Left ventricle myocardium inferior (tissue), 1 donor: ENCODE results near the gene RNF11. TPM values are rescaled to one million over a fixed set of nuclear protein-coding genes. Genes with fewer than 3 reads are reported as not detected.

ENCODE experiments used
- DNase-seq: peaks from one replicate; pipeline ENCODE4 v3.0.0-alpha.2; 2020
- H3K27ac ChIP-seq: fragments of 200-600 bp; replicated peaks from 2 replicates; pipeline ENCODE4 v1.8.0; 2021
- H3K27me3 ChIP-seq: fragments of 200-600 bp; 2 replicates; pipeline ENCODE4 v1.8.0; 2021; ENCODE audit warnings: low read depth
- H3K36me3 ChIP-seq: fragments of 200-600 bp; 2 replicates; pipeline ENCODE4 v1.8.0; 2021
- H3K4me1 ChIP-seq: fragments of 200-600 bp; 2 replicates; pipeline ENCODE4 v1.8.0; 2021
- H3K4me3 ChIP-seq: fragments of 200-600 bp; 2 replicates; pipeline ENCODE4 v1.8.0; 2021; ENCODE audit warnings: mild to moderate bottlenecking, moderate library complexity
- H3K9me3 ChIP-seq: fragments of 200-600 bp; replicated peaks from 2 replicates; pipeline ENCODE4 v1.8.0; 2021
- intact Hi-C: fragments of 100-400 bp; cut with micrococcal nuclease; formaldehyde crosslinking; loops from one replicate; pipeline ENCODE4 v1.11.0; 2022
- total RNA-seq: library from RNA; stranded (reverse); fragmentation: NEBNext Ultra II Directional; extraction: Animal tissue kit (Norgen Biotek cat#: 25700); gene quantifications from one replicate; pipeline ENCODE4 v1.2.1, GENCODE V29; 2021
- TF ChIP-seq, protein P1 (sequence below): fragments of 200-600 bp; IDR thresholded peaks from 2 replicates; pipeline ENCODE4 v1.8.0; 2021; ENCODE audit warnings: antibody characterized with exemption, mild to moderate bottlenecking, borderline replicate concordance
- donor health status: DM: no; HTN: yes; CAD: no; lungs with severe emphysema.

RNF11 gene
- total RNA-seq, 1 donor from 2014 or later: 116 TPM

DNA sequence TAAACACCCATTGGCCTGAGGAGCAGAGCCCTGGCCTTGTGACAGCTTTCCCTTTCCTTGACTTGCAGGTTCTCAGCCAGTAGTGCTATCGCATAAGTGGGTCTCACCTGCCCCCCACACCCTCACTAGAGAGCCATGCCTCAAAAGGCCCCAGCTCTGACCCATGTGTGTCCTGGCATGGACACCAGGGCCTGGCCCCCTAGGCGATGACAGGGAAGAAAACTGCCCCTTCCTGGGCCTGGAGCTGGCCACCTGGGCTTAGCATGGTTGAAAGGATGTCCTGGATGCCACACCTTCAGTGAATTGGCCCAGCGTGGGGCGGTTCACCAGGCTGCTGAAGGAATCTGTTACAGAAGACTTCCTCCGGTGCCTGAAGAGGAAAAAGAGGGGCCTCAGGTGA is 75.8 kb downstream of the RNF11 start:
- TF ChIP-seq, protein P1, sequence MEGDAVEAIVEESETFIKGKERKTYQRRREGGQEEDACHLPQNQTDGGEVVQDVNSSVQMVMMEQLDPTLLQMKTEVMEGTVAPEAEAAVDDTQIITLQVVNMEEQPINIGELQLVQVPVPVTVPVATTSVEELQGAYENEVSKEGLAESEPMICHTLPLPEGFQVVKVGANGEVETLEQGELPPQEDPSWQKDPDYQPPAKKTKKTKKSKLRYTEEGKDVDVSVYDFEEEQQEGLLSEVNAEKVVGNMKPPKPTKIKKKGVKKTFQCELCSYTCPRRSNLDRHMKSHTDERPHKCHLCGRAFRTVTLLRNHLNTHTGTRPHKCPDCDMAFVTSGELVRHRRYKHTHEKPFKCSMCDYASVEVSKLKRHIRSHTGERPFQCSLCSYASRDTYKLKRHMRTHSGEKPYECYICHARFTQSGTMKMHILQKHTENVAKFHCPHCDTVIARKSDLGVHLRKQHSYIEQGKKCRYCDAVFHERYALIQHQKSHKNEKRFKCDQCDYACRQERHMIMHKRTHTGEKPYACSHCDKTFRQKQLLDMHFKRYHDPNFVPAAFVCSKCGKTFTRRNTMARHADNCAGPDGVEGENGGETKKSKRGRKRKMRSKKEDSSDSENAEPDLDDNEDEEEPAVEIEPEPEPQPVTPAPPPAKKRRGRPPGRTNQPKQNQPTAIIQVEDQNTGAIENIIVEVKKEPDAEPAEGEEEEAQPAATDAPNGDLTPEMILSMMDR: no peak
- Histone ChIP-seq H3K9me3 (no peaks in the 10 kb centered on the region), H3K4me1 (no peaks in the 10 kb centered on the region), H3K27me3 (no peaks in the 10 kb centered on the region), H3K27ac (no peak overlapping the region), H3K4me3 (no peak overlapping the region), H3K36me3 (peaks cover 5% of the 10 kb centered on the region)
- intact Hi-C loops: no loop called here
- DNase-seq: no peak

DNA sequence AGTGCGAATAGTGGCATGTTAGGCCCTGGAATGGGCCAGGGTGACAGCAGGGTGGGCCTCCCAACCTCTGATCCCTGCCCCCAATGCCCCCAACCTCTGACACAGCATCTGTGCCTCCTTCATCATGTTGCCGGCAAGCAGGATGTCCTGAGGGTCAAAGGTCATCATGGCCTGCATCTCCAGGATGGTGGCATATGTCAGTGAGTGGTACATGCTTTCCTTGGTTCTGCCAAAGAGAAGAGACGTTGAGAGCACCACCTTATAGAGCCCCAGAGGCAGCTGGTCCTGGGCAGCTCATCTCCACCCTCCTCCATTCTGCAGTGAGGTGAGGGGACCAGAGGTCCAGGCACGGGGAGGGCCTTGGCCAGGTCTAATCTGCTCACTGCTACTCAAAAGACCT is 76.6 kb downstream of the RNF11 start:
- H3K27me3 ChIP-seq: no peaks in the 10 kb centered on the region
- no peaks in the 10 kb centered on the region for H3K4me1 ChIP-seq
- H3K36me3 ChIP-seq: peaks cover 5% of the 10 kb centered on the region
- no peak overlapping the region for H3K4me3 ChIP-seq
- no peak overlapping the region for H3K27ac ChIP-seq
- TF ChIP-seq, protein P1: no peak
- no peak for DNase-seq
- intact Hi-C loops: no loop called here
- H3K9me3 ChIP-seq: no peaks in the 10 kb centered on the region

- TF ChIP-seq, protein P1: peak; percentile 14
- Histone ChIP-seq H3K27ac (no peak overlapping the region), H3K9me3 (no peaks in the 10 kb centered on the region), H3K4me3 (no peak overlapping the region), H3K36me3 (peaks cover 5% of the 10 kb centered on the region), H3K27me3 (no peaks in the 10 kb centered on the region), H3K4me1 (no peaks in the 10 kb centered on the region)
- intact Hi-C loops: no loop called here
- no peak for DNase-seq
These were observed 77.3 kb downstream of the RNF11 start for GRCh38 chr1:51313268-51313852.

GRCh38 chr1:51313961-51314777 is 78.1 kb downstream of the RNF11 start:
- TF ChIP-seq, protein P1: no peak
- no peak overlapping the region for H3K4me3 ChIP-seq
- peaks cover 5% of the 10 kb centered on the region for H3K36me3 ChIP-seq
- no peak overlapping the region for H3K27ac ChIP-seq
- H3K4me1 ChIP-seq: no peaks in the 10 kb centered on the region
- no peaks in the 10 kb centered on the region for H3K27me3 ChIP-seq
- DNase-seq: no peak
- no peaks in the 10 kb centered on the region for H3K9me3 ChIP-seq
- intact Hi-C loops: no loop called here

DNA sequence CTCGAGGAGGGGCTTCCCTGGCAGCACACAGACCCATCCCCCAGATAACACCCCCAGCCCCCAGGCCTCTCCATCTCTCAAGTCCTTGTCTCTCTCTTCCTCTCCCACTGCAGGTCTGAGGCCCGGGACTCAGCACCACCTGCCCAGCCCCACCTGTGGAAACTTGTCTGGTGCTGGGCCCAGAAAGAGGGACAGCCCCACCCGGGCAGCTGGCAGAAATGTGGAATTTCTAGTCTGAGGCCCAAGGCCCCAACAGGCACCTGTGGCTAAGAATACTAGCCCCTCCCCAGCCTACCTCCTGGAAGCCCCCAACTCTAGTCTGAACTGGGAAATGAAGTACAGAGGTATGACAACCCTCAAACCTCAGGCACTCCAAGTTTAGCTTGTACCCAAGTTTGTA is 78.9 kb downstream of the RNF11 start:
- intact Hi-C loops: no loop called here
- Histone ChIP-seq H3K36me3 (peaks cover 5% of the 10 kb centered on the region), H3K27ac (no peak overlapping the region), H3K4me1 (no peaks in the 10 kb centered on the region), H3K9me3 (no peaks in the 10 kb centered on the region), H3K4me3 (no peak overlapping the region), H3K27me3 (no peaks in the 10 kb centered on the region)
- TF ChIP-seq, protein P1: no peak
- DNase-seq: no peak
